HUES48 (cell line): ENCODE results near the gene FAM120B.
A peak's percentile ranks its signal among the peaks of the same experiment; 100 is the strongest.
"Not testable (repeated sequence)": the region's sequence is repeated elsewhere in the genome, so short reads cannot be mapped to it uniquely, and the experiment has no call there.

Source experiments
- H3K27ac ChIP-seq: one replicate; pipeline ENCODE4 v1.7.0; 2013; ENCODE audit warnings: low read depth, low read length, inconsistent platforms
- H3K27me3 ChIP-seq: 2 replicates; pipeline ENCODE4 v1.6.1; 2013; ENCODE audit warnings: mild to moderate bottlenecking, low read length; ENCODE audit not compliant: control insufficient read depth, insufficient read depth
- H3K36me3 ChIP-seq: 2 replicates; pipeline ENCODE4 v1.6.1; 2013; ENCODE audit warnings: low read length; ENCODE audit not compliant: control insufficient read depth, insufficient read depth
- H3K4me1 ChIP-seq: 2 replicates; pipeline ENCODE4 v1.6.1; 2013; ENCODE audit warnings: mild to moderate bottlenecking, low read length; ENCODE audit not compliant: control insufficient read depth, insufficient read depth
- H3K4me3 ChIP-seq: 2 replicates; pipeline ENCODE4 v1.5.1; 2013; ENCODE audit warnings: mild to moderate bottlenecking, low read depth, low read length
- H3K9ac ChIP-seq: 2 replicates; pipeline ENCODE4 v1.6.1; 2013; ENCODE audit warnings: mild to moderate bottlenecking, low read depth, low read length, moderate library complexity
- H3K9me3 ChIP-seq: 2 replicates; pipeline ENCODE4 v1.6.1; 2013; ENCODE audit warnings: low read length; ENCODE audit not compliant: control insufficient read depth, insufficient read depth

Gene FAM120B

DNA sequence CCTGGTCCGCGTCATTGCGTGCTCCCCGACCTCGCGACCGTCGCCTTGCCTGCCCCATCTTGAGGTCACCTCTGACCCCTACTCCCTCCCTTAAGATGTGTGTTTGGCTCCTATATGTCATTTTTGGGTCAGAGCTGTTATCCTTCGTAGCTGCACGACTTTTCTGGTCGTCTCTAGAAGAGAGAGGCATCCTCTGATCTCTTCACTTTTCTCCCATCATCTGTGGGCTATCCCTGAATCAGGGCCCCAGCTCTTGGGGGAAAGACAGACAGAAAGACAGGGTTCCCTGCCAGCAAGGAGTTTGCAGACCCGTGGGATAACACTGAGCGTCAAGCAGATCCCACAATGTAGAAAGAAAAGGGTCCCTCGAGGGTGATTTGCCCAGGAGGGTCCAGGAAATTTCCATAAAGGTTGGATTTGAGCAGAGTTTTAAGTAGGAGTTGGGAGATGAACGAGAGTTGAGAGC is 555 bp downstream of the FAM120B start:
- Histone ChIP-seq H3K27ac (no peak overlapping the region), H3K9ac (peak overlapping the region; percentile 35), H3K9me3 (peaks cover 29% of the 10 kb centered on the region), H3K36me3 (no peaks in the 10 kb centered on the region), H3K27me3 (peaks cover 22% of the 10 kb centered on the region), H3K4me1 (peaks cover 3% of the 10 kb centered on the region; the same call in 1 of the 2 replicates), H3K4me3 (peak overlapping the region; percentile 84)

DNA sequence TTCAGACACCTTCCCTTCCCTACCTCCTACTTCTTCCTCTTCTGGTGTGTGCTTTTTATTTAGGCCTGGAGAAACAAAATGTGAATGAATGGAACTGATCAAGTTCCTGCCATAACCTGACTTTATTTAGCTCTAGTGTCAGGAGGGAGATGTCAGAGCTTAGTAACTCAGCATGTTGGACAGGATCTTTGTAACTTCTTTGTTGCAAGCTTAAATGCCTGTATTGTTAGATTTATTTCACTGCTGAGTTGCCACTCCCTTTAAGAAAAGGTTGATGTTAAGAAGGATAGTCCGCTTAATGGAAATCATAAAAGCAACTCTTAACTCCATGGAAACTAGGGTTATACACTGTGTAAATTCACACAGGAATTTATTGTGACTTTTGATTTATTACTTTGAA is 2.2 kb downstream of the FAM120B start:
- H3K27me3 ChIP-seq: peaks cover 22% of the 10 kb centered on the region
- peaks cover 13% of the 10 kb centered on the region; the same call in 1 of the 2 replicates for H3K4me1 ChIP-seq
- no peak overlapping the region for H3K4me3 ChIP-seq
- no peak overlapping the region for H3K27ac ChIP-seq
- no peaks in the 10 kb centered on the region for H3K36me3 ChIP-seq
- no peak overlapping the region for H3K9ac ChIP-seq
- H3K9me3 ChIP-seq: peaks cover 19% of the 10 kb centered on the region

DNA sequence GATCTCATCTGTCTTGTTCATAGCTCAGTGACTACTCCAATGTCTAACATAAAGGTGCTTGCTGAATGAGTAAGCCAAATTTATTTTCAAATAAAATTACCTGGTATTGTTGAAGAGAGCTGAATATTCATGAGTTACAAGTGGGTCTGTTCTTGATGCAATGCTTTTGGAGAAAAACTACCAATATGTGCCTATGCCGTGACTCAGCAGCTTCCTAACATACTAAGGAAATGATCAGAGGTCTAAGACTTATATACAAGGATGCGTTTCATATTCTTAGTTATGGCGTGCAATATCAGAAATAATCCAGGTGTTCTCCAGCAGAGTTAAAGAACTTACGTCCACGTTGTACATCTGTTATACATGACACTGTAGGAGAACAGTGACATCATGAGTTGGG is 5.1 kb downstream of the FAM120B start:
- no peak overlapping the region for H3K27ac ChIP-seq
- no peaks in the 10 kb centered on the region for H3K36me3 ChIP-seq
- peaks cover 11% of the 10 kb centered on the region; the same call in 1 of the 2 replicates for H3K27me3 ChIP-seq
- H3K9me3 ChIP-seq: no peaks in the 10 kb centered on the region
- H3K4me3 ChIP-seq: no peak overlapping the region
- no peak overlapping the region for H3K9ac ChIP-seq
- peaks cover 17% of the 10 kb centered on the region; the same call in 1 of the 2 replicates for H3K4me1 ChIP-seq

DNA sequence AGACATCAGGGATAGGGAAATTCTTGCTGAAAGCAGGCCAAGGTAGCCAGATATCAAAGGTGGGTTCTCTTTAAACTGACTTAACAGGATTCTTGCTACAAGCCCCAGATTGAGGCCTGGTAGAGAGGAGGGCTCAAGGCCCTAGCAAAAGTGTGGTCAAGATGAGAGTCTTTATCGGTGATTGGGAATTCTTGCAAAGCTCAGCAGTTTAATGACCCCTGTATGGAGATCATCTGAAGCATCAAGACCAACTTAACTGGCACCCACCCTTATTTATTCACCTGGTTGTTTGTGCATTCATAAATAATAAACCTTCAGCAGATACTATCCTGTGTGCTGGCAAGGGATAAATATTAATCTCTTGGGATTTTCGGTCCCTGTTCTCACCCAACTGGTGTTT is 6.3 kb downstream of the FAM120B start:
- Histone ChIP-seq H3K4me1 (peaks cover 17% of the 10 kb centered on the region; the same call in 1 of the 2 replicates), H3K9me3 (no peaks in the 10 kb centered on the region), H3K36me3 (peaks cover under 1% of the 10 kb centered on the region; the same call in 1 of the 2 replicates), H3K9ac (no peak overlapping the region), H3K4me3 (no peak overlapping the region), H3K27ac (no peak overlapping the region), H3K27me3 (no peaks in the 10 kb centered on the region)

DNA sequence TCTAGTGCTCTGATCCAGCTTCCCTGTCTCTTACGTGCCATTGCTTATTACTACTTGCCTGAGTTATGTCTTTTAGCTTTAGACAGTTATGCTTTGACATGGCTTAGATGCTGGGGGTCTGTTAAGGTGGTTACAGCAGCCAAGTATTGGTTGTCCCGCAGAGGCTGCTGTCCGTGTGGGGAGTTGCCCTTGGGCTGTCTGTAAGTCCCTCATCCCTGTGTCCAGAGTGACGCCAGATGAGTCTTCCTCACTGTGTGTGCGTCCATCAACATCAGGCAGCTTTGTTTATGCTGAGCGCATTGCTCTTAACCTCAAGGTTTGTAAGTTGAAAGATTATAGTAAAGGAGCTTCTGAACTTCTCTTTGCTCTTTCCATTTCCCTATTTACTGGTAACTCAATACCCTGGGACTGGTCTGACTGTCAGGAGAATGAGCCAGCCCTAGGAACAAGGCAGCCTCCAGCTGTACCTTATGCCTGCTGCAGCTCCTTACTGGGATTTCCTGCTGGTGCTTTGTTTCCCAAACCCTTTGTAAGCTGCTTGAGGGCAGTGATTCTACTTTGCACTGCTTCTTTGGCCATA is 7.2 kb downstream of the FAM120B start:
- peaks cover 6% of the 10 kb centered on the region; the same call in 1 of the 2 replicates for H3K36me3 ChIP-seq
- no peak overlapping the region for H3K9ac ChIP-seq
- H3K9me3 ChIP-seq: no peaks in the 10 kb centered on the region
- H3K27ac ChIP-seq: peak overlapping the region; percentile 8
- no peaks in the 10 kb centered on the region for H3K27me3 ChIP-seq
- no peak overlapping the region for H3K4me3 ChIP-seq
- H3K4me1 ChIP-seq: peaks cover 17% of the 10 kb centered on the region; the same call in 1 of the 2 replicates

DNA sequence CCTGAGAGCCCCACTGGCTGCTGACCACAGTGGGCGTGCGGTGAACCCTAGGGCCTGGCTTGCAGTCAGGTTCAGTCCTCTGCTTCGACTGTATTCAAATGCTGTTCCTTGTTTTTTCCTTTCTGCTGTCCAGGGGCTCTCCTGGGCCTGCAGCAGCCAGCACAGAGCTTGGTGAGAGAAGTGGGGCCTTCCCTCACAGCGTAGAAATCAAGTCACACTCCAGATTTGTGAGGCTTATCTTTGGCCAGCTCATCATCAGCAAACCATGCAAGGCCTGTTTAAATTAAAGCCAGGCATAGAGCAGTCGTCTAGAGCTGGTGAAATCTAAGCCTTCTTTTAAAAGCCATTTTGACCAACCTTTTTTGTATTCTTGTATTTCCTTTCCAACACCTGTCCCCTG is 8.4 kb downstream of the FAM120B start:
- Histone ChIP-seq H3K4me3 (no peak overlapping the region), H3K36me3 (peaks cover 10% of the 10 kb centered on the region; the same call in 1 of the 2 replicates), H3K27me3 (no peaks in the 10 kb centered on the region), H3K27ac (no peak overlapping the region), H3K4me1 (peaks cover 17% of the 10 kb centered on the region; the same call in 1 of the 2 replicates), H3K9me3 (no peaks in the 10 kb centered on the region), H3K9ac (no peak overlapping the region)

DNA sequence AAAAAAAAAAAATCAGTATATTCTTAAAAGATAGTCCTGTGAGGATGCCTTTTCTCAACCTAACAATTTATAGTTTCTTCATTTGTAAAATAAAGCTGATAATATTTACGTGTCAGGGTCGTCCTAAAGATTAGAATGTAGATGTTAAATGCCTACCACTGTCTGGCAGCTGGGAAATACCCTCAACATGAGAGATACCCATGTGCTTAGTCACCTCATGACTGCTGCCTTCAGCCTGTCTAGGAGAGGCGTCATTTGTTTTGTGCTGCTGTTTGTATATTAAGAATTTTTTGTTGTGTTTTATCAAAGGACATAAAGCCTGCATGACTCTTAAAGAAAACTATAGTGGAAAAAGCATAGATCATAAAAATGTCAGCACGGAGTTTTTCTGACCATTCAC is 9.5 kb downstream of the FAM120B start:
- H3K27ac ChIP-seq: no peak overlapping the region
- H3K4me3 ChIP-seq: no peak overlapping the region
- peaks cover 17% of the 10 kb centered on the region; the same call in 1 of the 2 replicates for H3K4me1 ChIP-seq
- peaks cover 10% of the 10 kb centered on the region; the same call in 1 of the 2 replicates for H3K36me3 ChIP-seq
- H3K9me3 ChIP-seq: no peaks in the 10 kb centered on the region
- no peak overlapping the region for H3K9ac ChIP-seq
- H3K27me3 ChIP-seq: no peaks in the 10 kb centered on the region

DNA sequence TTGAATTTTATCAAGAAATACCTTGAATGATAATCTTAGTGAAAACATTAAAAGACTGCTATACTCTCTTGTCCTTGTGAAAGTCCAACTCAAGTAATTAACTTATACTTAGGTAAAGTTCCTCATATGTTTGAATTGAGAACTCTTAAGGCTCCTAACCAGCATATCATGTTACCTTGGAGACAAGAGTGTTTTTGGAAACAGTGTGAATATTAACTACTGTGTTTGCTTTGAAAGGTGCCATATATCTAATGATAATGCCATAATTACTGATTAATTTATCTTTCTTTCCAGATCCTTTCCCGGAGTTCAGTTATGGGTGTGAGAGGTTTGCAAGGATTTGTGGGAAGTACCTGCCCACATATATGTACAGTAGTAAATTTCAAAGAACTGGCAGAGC is 10.5 kb downstream of the FAM120B start:
- Histone ChIP-seq H3K27ac (no peak overlapping the region), H3K27me3 (no peaks in the 10 kb centered on the region), H3K9me3 (no peaks in the 10 kb centered on the region), H3K36me3 (peaks cover 10% of the 10 kb centered on the region; the same call in 1 of the 2 replicates), H3K4me1 (peaks cover 17% of the 10 kb centered on the region; the same call in 1 of the 2 replicates), H3K9ac (no peak overlapping the region), H3K4me3 (no peak overlapping the region)

DNA sequence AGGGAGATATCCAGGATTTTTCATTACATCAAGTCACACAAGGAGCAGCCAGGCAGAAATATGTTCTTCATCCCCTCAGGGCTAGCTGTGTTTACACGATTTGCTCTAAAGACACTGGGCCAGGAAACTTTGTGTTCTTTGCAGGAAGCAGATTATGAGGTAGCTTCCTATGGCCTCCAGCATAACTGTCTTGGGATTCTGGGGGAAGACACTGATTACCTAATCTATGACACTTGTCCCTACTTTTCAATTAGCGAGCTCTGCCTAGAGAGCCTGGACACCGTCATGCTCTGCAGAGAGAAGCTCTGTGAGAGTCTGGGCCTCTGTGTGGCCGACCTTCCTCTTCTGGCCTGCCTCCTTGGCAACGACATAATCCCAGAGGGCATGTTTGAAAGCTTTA is 11.2 kb downstream of the FAM120B start:
- H3K4me3 ChIP-seq: no peak overlapping the region
- H3K27me3 ChIP-seq: no peaks in the 10 kb centered on the region
- peaks cover 17% of the 10 kb centered on the region; the same call in 1 of the 2 replicates for H3K4me1 ChIP-seq
- no peak overlapping the region for H3K27ac ChIP-seq
- peaks cover 10% of the 10 kb centered on the region; the same call in 1 of the 2 replicates for H3K36me3 ChIP-seq
- no peaks in the 10 kb centered on the region for H3K9me3 ChIP-seq
- no peak overlapping the region for H3K9ac ChIP-seq

DNA sequence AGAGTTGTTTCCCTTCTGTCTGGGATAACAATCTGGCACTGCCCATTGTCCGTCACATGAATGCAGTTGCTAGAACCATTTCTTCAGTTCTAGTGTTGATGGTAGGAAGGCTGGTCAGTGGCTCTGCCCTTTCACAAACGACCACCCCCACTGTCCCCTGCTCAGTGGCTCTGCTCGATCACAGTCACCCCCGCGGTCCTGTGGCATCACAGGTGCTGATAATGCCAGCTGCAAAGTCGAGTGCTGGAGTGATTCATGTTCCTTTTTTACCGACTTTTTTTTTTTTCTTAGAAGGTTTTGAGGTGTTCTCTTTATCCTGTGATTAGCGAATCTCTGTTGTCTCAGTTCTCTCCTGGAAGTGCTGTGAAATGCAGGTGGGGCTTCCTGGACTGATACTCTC is 22.8 kb downstream of the FAM120B start:
- no peak overlapping the region for H3K4me3 ChIP-seq
- H3K9me3 ChIP-seq: no peaks in the 10 kb centered on the region
- no peaks in the 10 kb centered on the region for H3K27me3 ChIP-seq
- H3K27ac ChIP-seq: no peak overlapping the region
- H3K4me1 ChIP-seq: no peaks in the 10 kb centered on the region
- peaks cover 32% of the 10 kb centered on the region for H3K36me3 ChIP-seq
- H3K9ac ChIP-seq: no peak overlapping the region

DNA sequence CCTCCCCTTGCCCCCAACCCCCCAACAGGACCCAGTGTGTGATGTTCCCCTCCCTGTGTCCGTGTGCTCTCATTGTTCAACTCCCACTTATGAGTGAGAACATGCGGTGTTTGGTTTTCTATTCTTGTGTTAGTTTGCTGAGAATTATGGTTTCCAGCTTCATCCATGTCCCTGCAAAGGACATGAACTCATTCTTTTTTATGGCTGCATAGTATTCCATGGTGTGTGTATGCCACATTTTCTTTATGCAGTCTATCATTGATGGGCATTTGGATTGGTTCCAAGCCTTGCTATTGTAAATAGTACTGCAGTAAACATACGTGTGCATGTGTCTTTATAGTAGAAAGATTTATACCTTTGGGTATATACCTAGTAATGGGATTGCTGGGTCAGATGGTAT is 28.6 kb downstream of the FAM120B start:
- not testable (repeated sequence) for H3K4me1 ChIP-seq

More for the DNA sequence above, 28.6 kb downstream of the FAM120B start:
- H3K27me3 ChIP-seq, H3K4me3 ChIP-seq, H3K9me3 ChIP-seq, H3K9ac ChIP-seq, H3K27ac ChIP-seq: not testable (repeated sequence)
- peaks cover 17% of the 10 kb centered on the region for H3K36me3 ChIP-seq
